ENCODE results near the gene OR10G8.
"Not testable (repeated sequence)": the region's sequence is repeated elsewhere in the genome, so short reads cannot be mapped to it uniquely, and the experiment has no call there.

OR10G8 gene, protein sequence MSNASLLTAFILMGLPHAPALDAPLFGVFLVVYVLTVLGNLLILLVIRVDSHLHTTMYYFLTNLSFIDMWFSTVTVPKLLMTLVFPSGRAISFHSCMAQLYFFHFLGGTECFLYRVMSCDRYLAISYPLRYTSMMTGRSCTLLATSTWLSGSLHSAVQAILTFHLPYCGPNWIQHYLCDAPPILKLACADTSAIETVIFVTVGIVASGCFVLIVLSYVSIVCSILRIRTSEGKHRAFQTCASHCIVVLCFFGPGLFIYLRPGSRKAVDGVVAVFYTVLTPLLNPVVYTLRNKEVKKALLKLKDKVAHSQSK

GRCh38 chr11:124026498-124026897, at the start of gene OR10G8:
Gene OR10G8 (plus strand): TSS chr11:124026798. CDS start chr11:124029623, 2,825 bp downstream.
- DNase-seq (ENCODE audit: low read depth): no peak
- H3K4me3 ChIP-seq (ENCODE audit: low read depth, low read length): no peak within 1 kb of the TSS
- TF ChIP-seq CTCF (conservative IDR thresholded peaks at IDR 0.05; ENCODE audit: low read depth, low read length): no peak

DNA sequence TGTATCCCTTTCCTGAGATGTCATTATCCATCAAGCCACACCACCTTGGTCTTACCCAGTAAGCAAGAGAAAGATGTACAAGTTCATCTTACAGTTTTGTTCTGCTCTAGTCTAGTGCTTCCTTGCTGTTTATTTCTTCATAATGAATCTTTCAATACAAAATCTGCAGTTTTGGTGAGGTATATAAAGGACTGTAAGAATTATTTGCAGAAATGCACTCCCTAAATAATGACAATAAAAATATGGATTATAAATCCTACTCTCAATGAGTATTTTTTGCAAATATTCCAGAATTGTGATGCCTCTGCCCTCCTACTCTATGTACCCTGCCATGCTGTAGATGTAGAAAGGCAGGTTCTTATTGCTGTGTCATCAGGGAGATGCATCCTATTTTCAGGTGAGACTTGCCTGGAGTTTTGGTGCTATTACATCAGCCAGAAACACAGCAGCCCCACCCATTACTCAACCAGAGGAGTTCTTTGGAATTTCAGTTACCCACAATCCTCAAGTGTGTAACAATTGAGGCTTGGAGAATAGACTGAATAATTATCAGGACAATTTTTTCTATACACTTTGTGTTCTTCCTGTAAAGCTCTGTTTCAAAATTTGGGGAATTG, 48.8 kb upstream of the OR10G8 start, which contains the start of gene OR10S1:
Gene OR10S1, minus strand, starts transcription at position 51 of the 617 bp plus-strand sequence. CDS start 117 bp downstream, outside the sequence.
- TF ChIP-seq CTCF (conservative IDR thresholded peaks at IDR 0.05; ENCODE audit: low read depth, low read length): no peak
- no peak for DNase-seq (ENCODE audit: low read depth)
- no peak within 1 kb of the TSS for H3K4me3 ChIP-seq (ENCODE audit: low read depth, low read length)

DNA sequence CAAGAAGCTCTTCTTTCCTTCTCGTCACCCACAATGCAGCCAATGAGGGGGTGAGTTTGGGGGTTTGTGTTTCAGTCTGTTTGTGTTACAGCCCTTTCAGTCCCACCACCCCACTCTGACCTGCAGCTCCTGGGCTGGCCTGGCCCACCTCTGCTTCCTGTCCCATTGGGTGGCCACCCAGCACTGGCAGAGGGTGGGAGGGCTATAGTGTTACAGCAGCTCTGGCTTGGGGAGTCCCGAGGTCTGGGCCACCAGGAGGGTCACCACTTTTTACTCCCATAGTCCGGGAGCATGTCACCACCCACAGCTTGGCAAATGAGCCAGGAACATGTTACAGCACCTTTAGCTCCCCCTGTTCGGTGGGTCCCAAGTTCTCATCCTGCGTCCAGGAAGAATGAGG, 47.3 kb upstream of the OR10G8 start:
- DNase-seq (ENCODE audit: low read depth): no peak
- TF ChIP-seq CTCF (conservative IDR thresholded peaks at IDR 0.05; ENCODE audit: low read depth, low read length): no peak
- no peak overlapping the region for H3K4me3 ChIP-seq (ENCODE audit: low read depth, low read length)

DNA sequence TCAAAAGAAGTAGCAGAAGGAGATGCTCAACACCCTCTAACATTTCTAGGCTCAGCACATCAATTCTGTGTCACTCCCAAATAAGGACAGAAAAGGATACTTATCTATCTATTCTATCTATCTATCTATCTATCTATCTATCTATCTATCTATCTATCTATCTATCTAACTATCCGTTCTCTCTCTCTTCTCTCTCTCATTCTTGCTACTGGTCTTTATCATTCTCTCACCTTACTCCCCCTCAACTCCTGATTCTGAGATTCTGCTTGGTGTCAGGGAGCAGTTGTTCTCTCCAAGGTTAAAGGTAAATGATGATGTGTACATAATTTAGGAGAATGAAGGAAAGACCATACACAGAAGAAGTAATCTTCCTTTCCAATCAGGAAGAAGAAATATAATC, 31.5 kb upstream of the OR10G8 start, which contains the start of gene OR10G6:
Gene OR10G6, minus strand, starts transcription at position 43 of the 400 bp plus-strand sequence. Its CDS starts 0 bp downstream, at position 43.
- TF ChIP-seq CTCF (conservative IDR thresholded peaks at IDR 0.05; ENCODE audit: low read depth, low read length): no peak
- DNase-seq (ENCODE audit: low read depth): no peak
- no peak within 1 kb of the TSS for H3K4me3 ChIP-seq (ENCODE audit: low read depth, low read length)

GRCh38 chr11:124012697-124013096, 13.9 kb upstream of the OR10G8 start, which contains the start of gene OR10G4:
Gene OR10G4 (plus strand): TSS chr11:124012997. CDS start chr11:124015575, 2,578 bp downstream.
- no peak within 1 kb of the TSS for H3K4me3 ChIP-seq (ENCODE audit: low read depth, low read length)
- no peak for DNase-seq (ENCODE audit: low read depth)
- no peak for TF ChIP-seq CTCF (conservative IDR thresholded peaks at IDR 0.05; ENCODE audit: low read depth, low read length)

- not testable (repeated sequence) for DNase-seq (ENCODE audit: low read depth); H3K4me3 ChIP-seq (ENCODE audit: low read depth, low read length)
Observed at GRCh38 chr11:124015837-124016236, 10.8 kb upstream of the OR10G8 start.

- H3K4me3 ChIP-seq (ENCODE audit: low read depth, low read length): no peak overlapping the region
- no peak for DNase-seq (ENCODE audit: low read depth)
- no peak for TF ChIP-seq CTCF (conservative IDR thresholded peaks at IDR 0.05; ENCODE audit: low read depth, low read length)
Observed at GRCh38 chr11:124036666-124037065, 10.1 kb downstream of the OR10G8 start.
